CD14-positive monocyte (primary cell): Measurements from ENCODE around the gene PLAC8L1. TPM values are rescaled to one million over a fixed set of nuclear protein-coding genes. Genes with fewer than 3 reads are reported as not detected.

Experiments
- DNase-seq, 3 donors: peaks; one replicate each; pipeline ENCODE4 v3.0.0-alpha.2; 2011 to 2022
- H2AFZ ChIP-seq: 2 replicates; pipeline ENCODE4 v1.6.0; 2012; ENCODE audit warnings: mild to moderate bottlenecking, low read depth, low read length, inconsistent platforms; ENCODE audit not compliant: insufficient read depth, poor library complexity, severe bottlenecking
- H3K27ac ChIP-seq, 2 donors: 1 replicate in 1 of 2; 2 replicates in 1 of 2; pipeline ENCODE4 v1.5.1; 2012 to 2013; ENCODE audit warnings: low read length in 2 of 2, control low read depth in 1 of 2, inconsistent platforms in 1 of 2, low read depth in 1 of 2, mild to moderate bottlenecking in 1 of 2
- H3K27me3 ChIP-seq, 2 donors: one replicate each; pipeline versions ENCODE4 v1.6.0 to v1.6.1; 2011 to 2013; ENCODE audit warnings: low read length in 2 of 2; ENCODE audit not compliant: control insufficient read depth in 2 of 2, insufficient read depth in 2 of 2
- H3K36me3 ChIP-seq, 2 donors: replicated peaks in 1 of 2; 1 replicate in 1 of 2; 2 replicates in 1 of 2; pipeline versions ENCODE4 v1.5.1 to v1.6.1; 2012 to 2013; ENCODE audit warnings: low read length in 2 of 2, control low read depth in 1 of 2, inconsistent platforms in 1 of 2, mild to moderate bottlenecking in 1 of 2; ENCODE audit not compliant: insufficient read depth in 2 of 2, control insufficient read depth in 1 of 2
- H3K4me1 ChIP-seq, 2 donors: 1 replicate in 1 of 2; 2 replicates in 1 of 2; pipeline versions ENCODE4 v1.5.1 to v1.6.1; 2012 to 2013; ENCODE audit warnings: low read length in 2 of 2, control low read depth in 1 of 2, inconsistent platforms in 1 of 2, mild to moderate bottlenecking in 1 of 2, moderate library complexity in 1 of 2; ENCODE audit not compliant: insufficient read depth in 2 of 2, control insufficient read depth in 1 of 2
- H3K4me2 ChIP-seq: replicated peaks from 2 replicates; pipeline ENCODE3; 2012; ENCODE audit warnings: low read length, moderate library complexity, mild to moderate bottlenecking; ENCODE audit not compliant: poor library complexity, severe bottlenecking; ENCODE audit errors: extremely low read depth
- H3K4me3 ChIP-seq, 3 experiments: fragments of 200-600 bp in 1 of 3; sonication (generic) in 1 of 3; replicated peaks in 1 of 3; 1 replicate in 2 of 3; 2 replicates in 1 of 3; pipeline ENCODE4 v1.5.1; 2011 to 2013; ENCODE audit warnings: low read length in 3 of 3, mild to moderate bottlenecking in 3 of 3, control low read depth in 2 of 3, low read depth in 2 of 3, inconsistent platforms in 1 of 3, moderate library complexity in 1 of 3
- H3K79me2 ChIP-seq: 2 replicates; pipeline ENCODE4 v1.6.0; 2012; ENCODE audit warnings: mild to moderate bottlenecking, control low read depth, inconsistent platforms, low read length, moderate library complexity; ENCODE audit not compliant: insufficient read depth
- H3K9ac ChIP-seq: 2 replicates; pipeline ENCODE4 v1.6.0; 2017; ENCODE audit warnings: low read length, mild to moderate bottlenecking; ENCODE audit not compliant: insufficient read depth, poor library complexity, severe bottlenecking
- H3K9me3 ChIP-seq, 2 donors: replicated peaks in 1 of 2; 1 replicate in 1 of 2; 2 replicates in 1 of 2; pipeline versions ENCODE4 v1.5.1 to v1.6.1; 2012 to 2013; ENCODE audit warnings: low read length in 2 of 2, control low read depth in 1 of 2; ENCODE audit not compliant: control insufficient read depth in 1 of 2, insufficient read depth in 1 of 2
- H4K20me1 ChIP-seq: 2 replicates; pipeline ENCODE4 v1.6.0; 2012; ENCODE audit warnings: mild to moderate bottlenecking, low read length, control low read depth, moderate library complexity; ENCODE audit not compliant: insufficient read depth
- H3K27ac Mint-ChIP-seq, 7 donors: one replicate each; pipeline ENCODE4 v1.8.0; 2020; ENCODE audit warnings: mild to moderate bottlenecking in 7 of 7, mixed read lengths in 7 of 7, moderate library complexity in 6 of 7, inconsistent platforms in 2 of 7
- H3K27me3 Mint-ChIP-seq, 3 donors: one replicate each; pipeline ENCODE4 v1.8.0; 2021 to 2022; ENCODE audit warnings: low read depth in 3 of 3, mild to moderate bottlenecking in 3 of 3, mixed read lengths in 3 of 3, moderate library complexity in 3 of 3, inconsistent platforms in 1 of 3
- H3K36me3 Mint-ChIP-seq, 2 donors: one replicate each; pipeline ENCODE4 v1.8.0; 2020; ENCODE audit warnings: mixed read lengths in 2 of 2, inconsistent platforms in 1 of 2, mild to moderate bottlenecking in 1 of 2
- H3K4me1 Mint-ChIP-seq: one replicate; pipeline ENCODE4 v1.8.0; 2020; ENCODE audit warnings: mild to moderate bottlenecking, mixed read lengths
- H3K4me3 Mint-ChIP-seq, 2 donors: one replicate each; pipeline ENCODE4 v1.8.0; 2020; ENCODE audit warnings: mild to moderate bottlenecking in 2 of 2, mixed read lengths in 2 of 2, moderate library complexity in 1 of 2
- H3K9me3 Mint-ChIP-seq, 7 donors: one replicate each; pipeline ENCODE4 v1.8.0; 2020 to 2022; ENCODE audit warnings: mixed read lengths in 7 of 7, mild to moderate bottlenecking in 6 of 7, moderate library complexity in 6 of 7, inconsistent platforms in 2 of 7
- CTCF ChIP-seq: fragments of 200-600 bp; IDR thresholded peaks from one replicate; pipeline ENCODE4 v1.8.0; 2022; ENCODE audit warnings: antibody characterized with exemption, mild to moderate bottlenecking
- WGBS: methylation state at CpG from one replicate; pipeline ENCODE4 v1.1.5; 2013; ENCODE audit warnings: missing lambda C conversion rate; ENCODE audit not compliant: insufficient coverage; 5-methylcytosine and 5-hydroxymethylcytosine counted together
- intact Hi-C, 2 donors: fragments of 100-400 bp; cut with micrococcal nuclease; formaldehyde crosslinking; loops; one replicate each; pipeline versions ENCODE4 v1.15.0 to v1.15.1; 2023
- polyA plus RNA-seq, 3 donors: library from polyadenylated mRNA; depleted of rRNA in 1 of 3; unstranded in 2 of 3; stranded (reverse) in 1 of 3; fragments of 300-500 nt in 2 of 3; fragments of >200 nt in 1 of 3; fragmentation: Illumina TruSeq in 2 of 3; gene quantifications; 1 replicate in 2 of 3; 2 replicates in 1 of 3; pipeline ENCODE4 v1.2.3, GENCODE V29; 2012 to 2021

The PLAC8L1 gene
- polyA plus RNA-seq, 3 donors, result not detected

- Histone ChIP-seq H3K79me2 (no peaks in the 10 kb centered on the region), H3K9me3 (no peaks in the 10 kb centered on the region), H3K4me1 (no peaks in the 10 kb centered on the region), H3K4me3 (no peak overlapping the region), H3K27me3 (no peaks in the 10 kb centered on the region), H3K9ac (no peak overlapping the region), H3K27ac (no peak overlapping the region), H4K20me1 (no peaks in the 10 kb centered on the region), H3K36me3 (no peaks in the 10 kb centered on the region), H3K4me2 (no peak overlapping the region), H2AFZ (no peak overlapping the region)
- Mint-ChIP-seq H3K4me1 (peaks cover 7% of the 10 kb centered on the region), H3K27me3 (peaks cover 0 to 6% (median 6%) of the 10 kb centered on the region in 3 donors), H3K9me3 (no peaks in the 10 kb centered on the region), H3K36me3 (no peaks in the 10 kb centered on the region), H3K4me3 (no peak overlapping the region), H3K27ac (no peak overlapping the region)
- intact Hi-C loops, result no loop called here
- no peak for TF ChIP-seq CTCF
- no CpG with 5 or more reads among the region's 2 CpGs for WGBS
- no peak for DNase-seq
Measured at GRCh38 chr5:146055432-146055831, 49.9 kb downstream of the PLAC8L1 start.

GRCh38 chr5:146052780-146053179, 52.6 kb downstream of the PLAC8L1 start:
- Mint-ChIP-seq H3K4me1 (no peaks in the 10 kb centered on the region), H3K9me3 (no peaks in the 10 kb centered on the region), H3K4me3 (no peak overlapping the region), H3K27me3 (peaks cover 0 to 3% (median 2%) of the 10 kb centered on the region in 3 donors), H3K27ac (no peak overlapping the region), H3K36me3 (no peaks in the 10 kb centered on the region)
- no peak overlapping the region for H3K4me3 ChIP-seq
- H3K36me3 ChIP-seq, result no peaks in the 10 kb centered on the region
- H3K4me1 ChIP-seq, result no peaks in the 10 kb centered on the region
- H3K27me3 ChIP-seq, result no peaks in the 10 kb centered on the region
- H3K9ac ChIP-seq, result no peak overlapping the region
- no peak overlapping the region for H3K4me2 ChIP-seq
- no peak for DNase-seq
- H2AFZ ChIP-seq, result no peak overlapping the region
- intact Hi-C loops, result no loop called here
- H4K20me1 ChIP-seq, result no peaks in the 10 kb centered on the region
- no peak overlapping the region for H3K27ac ChIP-seq
- H3K79me2 ChIP-seq, result no peaks in the 10 kb centered on the region
- H3K9me3 ChIP-seq, result no peaks in the 10 kb centered on the region
- TF ChIP-seq CTCF, result no peak
